IMR-90 (cell line): ENCODE data around the gene RPS8. TPM values are rescaled to one million over a fixed set of nuclear protein-coding genes. Genes with fewer than 3 reads are reported as not detected.

Experiments
- MAFK ChIP-seq: IDR thresholded peaks from 2 replicates; pipeline ENCODE4 v1.6.1; 2012; ENCODE audit warnings: low read depth, low read length, improper control_type of control experiment
- polyA plus RNA-seq, 3 experiments: library from polyadenylated mRNA; depleted of rRNA; stranded (reverse); fragments of >200 nt; gene quantifications; 2 replicates each; pipeline ENCODE4 v1.2.3, GENCODE V29; 2012; ENCODE audit warnings: low replicate concordance in 1 of 3
- total RNA-seq: library from RNA; depleted of rRNA; stranded (reverse); fragments of >200 nt; gene quantifications from 2 replicates; pipeline ENCODE4 v1.2.3, GENCODE V29; 2012
- TF ChIP-seq, protein P1 (sequence below): fragments of 150-350 bp; IDR thresholded peaks from 2 replicates; pipeline ENCODE4 v1.6.1; 2016; ENCODE audit warnings: low read depth, mild to moderate bottlenecking, low read length, moderate library complexity, borderline replicate concordance

RPS8 gene
- total and polyA plus RNA-seq, 2 of the 4 experiments (the other 2 are of a cell fraction) = 2,171 to 2,255 TPM

GRCh38 chr1:44819608-44820327, 44.4 kb downstream of the RPS8 start (continued):
- TF ChIP-seq, protein P1, sequence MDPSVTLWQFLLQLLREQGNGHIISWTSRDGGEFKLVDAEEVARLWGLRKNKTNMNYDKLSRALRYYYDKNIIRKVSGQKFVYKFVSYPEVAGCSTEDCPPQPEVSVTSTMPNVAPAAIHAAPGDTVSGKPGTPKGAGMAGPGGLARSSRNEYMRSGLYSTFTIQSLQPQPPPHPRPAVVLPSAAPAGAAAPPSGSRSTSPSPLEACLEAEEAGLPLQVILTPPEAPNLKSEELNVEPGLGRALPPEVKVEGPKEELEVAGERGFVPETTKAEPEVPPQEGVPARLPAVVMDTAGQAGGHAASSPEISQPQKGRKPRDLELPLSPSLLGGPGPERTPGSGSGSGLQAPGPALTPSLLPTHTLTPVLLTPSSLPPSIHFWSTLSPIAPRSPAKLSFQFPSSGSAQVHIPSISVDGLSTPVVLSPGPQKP = no peak
- no peak for TF ChIP-seq MAFK
